IMR-90 (cell line): ENCODE results near the gene TCF20.

Experiments used
- FOS ChIP-seq: fragments of 150-350 bp; IDR thresholded peaks from 2 replicates; pipeline ENCODE4 v1.6.1; 2016; ENCODE audit warnings: low read depth, low read length
- MAFK ChIP-seq: IDR thresholded peaks from 2 replicates; pipeline ENCODE4 v1.6.1; 2012; ENCODE audit warnings: low read depth, low read length, improper control_type of control experiment
- MAZ ChIP-seq: IDR thresholded peaks from 2 replicates; pipeline ENCODE4 v1.6.1; 2012; ENCODE audit warnings: low read depth, mild to moderate bottlenecking, low read length, improper control_type of control experiment, moderate library complexity, borderline replicate concordance
- MXI1 ChIP-seq: IDR thresholded peaks from 2 replicates; pipeline ENCODE4 v1.6.1; 2012; ENCODE audit warnings: low read depth, mild to moderate bottlenecking, low read length, moderate library complexity, borderline replicate concordance
- SMC3 ChIP-seq: fragments of 150-350 bp; IDR thresholded peaks from 2 replicates; pipeline ENCODE4 v1.6.1; 2016; ENCODE audit warnings: low read depth, mild to moderate bottlenecking, antibody characterized with exemption, low read length, moderate library complexity
- TF ChIP-seq, protein P1 (sequence below): conservative IDR thresholded peaks from 2 replicates; pipeline ENCODE4 v1.5.1; 2012; ENCODE audit warnings: mild to moderate bottlenecking, low read depth, low read length, improper control_type of control experiment

DNA sequence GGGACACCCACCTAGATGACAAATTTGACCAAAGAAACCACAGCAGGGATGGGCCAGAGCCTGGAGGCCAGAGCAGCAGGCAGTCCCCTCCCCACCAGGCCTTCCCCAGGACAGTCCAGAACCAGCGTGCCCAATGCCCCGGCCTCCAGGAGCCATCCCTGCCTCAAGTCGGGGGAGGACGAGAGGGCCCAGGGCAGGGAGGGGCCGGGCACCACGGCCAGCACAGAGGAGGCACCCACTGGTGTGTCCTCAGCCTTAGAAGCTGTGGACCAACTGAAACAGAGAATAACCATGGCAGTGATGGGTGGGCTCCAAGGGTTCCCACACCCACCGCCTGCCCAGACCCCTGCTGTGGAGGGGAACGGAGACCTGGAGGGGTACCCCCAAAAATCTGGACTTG is 28.3 kb upstream of the TCF20 start:
- TF ChIP-seq, protein P1, sequence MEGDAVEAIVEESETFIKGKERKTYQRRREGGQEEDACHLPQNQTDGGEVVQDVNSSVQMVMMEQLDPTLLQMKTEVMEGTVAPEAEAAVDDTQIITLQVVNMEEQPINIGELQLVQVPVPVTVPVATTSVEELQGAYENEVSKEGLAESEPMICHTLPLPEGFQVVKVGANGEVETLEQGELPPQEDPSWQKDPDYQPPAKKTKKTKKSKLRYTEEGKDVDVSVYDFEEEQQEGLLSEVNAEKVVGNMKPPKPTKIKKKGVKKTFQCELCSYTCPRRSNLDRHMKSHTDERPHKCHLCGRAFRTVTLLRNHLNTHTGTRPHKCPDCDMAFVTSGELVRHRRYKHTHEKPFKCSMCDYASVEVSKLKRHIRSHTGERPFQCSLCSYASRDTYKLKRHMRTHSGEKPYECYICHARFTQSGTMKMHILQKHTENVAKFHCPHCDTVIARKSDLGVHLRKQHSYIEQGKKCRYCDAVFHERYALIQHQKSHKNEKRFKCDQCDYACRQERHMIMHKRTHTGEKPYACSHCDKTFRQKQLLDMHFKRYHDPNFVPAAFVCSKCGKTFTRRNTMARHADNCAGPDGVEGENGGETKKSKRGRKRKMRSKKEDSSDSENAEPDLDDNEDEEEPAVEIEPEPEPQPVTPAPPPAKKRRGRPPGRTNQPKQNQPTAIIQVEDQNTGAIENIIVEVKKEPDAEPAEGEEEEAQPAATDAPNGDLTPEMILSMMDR: no peak
- TF ChIP-seq FOS (no peak), MXI1 (no peak), SMC3 (no peak), MAFK (no peak), MAZ (no peak)
